ENCODE data around the gene FKBP1C. TPM values are rescaled to one million over a fixed set of nuclear protein-coding genes. Genes with fewer than 3 reads are reported as not detected.
"Not testable (repeated sequence)": the region's sequence is repeated elsewhere in the genome, so short reads cannot be mapped to it uniquely, and the experiment has no call there.

FKBP1C gene
- 1 to 10 TPM; 1.5 to 1.7 TPM for total RNA-seq

- H3K4me3 Mint-ChIP-seq; intact Hi-C loops (cut with micrococcal nuclease); POLR2A ChIA-PET: not testable (repeated sequence)
Measured at GRCh38 chr6:63211343-63211742, at the start of gene FKBP1C. FKBP1C (plus strand) TSS chr6:63211469.

GRCh38 chr6:63164047-63164803 lies 47.0 kb upstream of the FKBP1C start:
- POLR2A ChIA-PET; ATAC-seq; H3K27ac Mint-ChIP-seq; H3K36me3 Mint-ChIP-seq (ENCODE audit: low read depth); H3K9me3 Mint-ChIP-seq; intact Hi-C loops (cut with micrococcal nuclease); H3K4me1 Mint-ChIP-seq (ENCODE audit: low read depth); CTCF ChIA-PET; DNase-seq; H3K4me3 Mint-ChIP-seq; H3K27me3 Mint-ChIP-seq: not testable (repeated sequence)

More at GRCh38 chr6:63211343-63211742, at the start of gene FKBP1C:
- H3K27me3 Mint-ChIP-seq; H3K27ac Mint-ChIP-seq; ATAC-seq; H3K4me1 Mint-ChIP-seq (ENCODE audit: low read depth); DNase-seq; H3K36me3 Mint-ChIP-seq (ENCODE audit: low read depth); CTCF ChIA-PET: not testable (repeated sequence)
- H3K9me3 Mint-ChIP-seq = peaks cover 17% of the 10 kb centered on the region

- no peak for DNase-seq
- ATAC-seq = no peak
- TF ChIP-seq CTCF (IDR thresholded peaks at IDR 0.05) = no peak
- H3K27me3 Mint-ChIP-seq = no peaks in the 10 kb centered on the region
- H3K4me1 Mint-ChIP-seq (ENCODE audit: low read depth) = no peaks in the 10 kb centered on the region
- CTCF ChIA-PET = no interaction called here
- H3K9me3 Mint-ChIP-seq = no peaks in the 10 kb centered on the region
- POLR2A ChIA-PET = no interaction called here
- no peaks in the 10 kb centered on the region for H3K36me3 Mint-ChIP-seq (ENCODE audit: low read depth)
- intact Hi-C loops (cut with micrococcal nuclease) = no loop called here
- no peak overlapping the region for H3K27ac Mint-ChIP-seq
- H3K4me3 Mint-ChIP-seq = no peak overlapping the region
Measured at GRCh38 chr6:63174173-63174572, 37.1 kb upstream of the FKBP1C start.

GRCh38 chr6:63176181-63176580 lies 35.1 kb upstream of the FKBP1C start:
- CTCF ChIA-PET = no interaction called here
- no peak for DNase-seq
- POLR2A ChIA-PET = no interaction called here

GRCh38 chr6:63180367-63180766 lies 30.9 kb upstream of the FKBP1C start:
- TF ChIP-seq CTCF (IDR thresholded peaks at IDR 0.05) = no peak
- no peaks in the 10 kb centered on the region for H3K4me1 Mint-ChIP-seq (ENCODE audit: low read depth)
- ChIA-PET POLR2A (no interaction called here), CTCF (no interaction called here)
- intact Hi-C loops (cut with micrococcal nuclease) = no loop called here
- H3K27ac Mint-ChIP-seq = no peak overlapping the region
- H3K27me3 Mint-ChIP-seq = no peaks in the 10 kb centered on the region
- ATAC-seq (no peak), DNase-seq (no peak)
- H3K4me3 Mint-ChIP-seq = no peak overlapping the region
- H3K9me3 Mint-ChIP-seq = no peaks in the 10 kb centered on the region
- H3K36me3 Mint-ChIP-seq (ENCODE audit: low read depth) = no peaks in the 10 kb centered on the region

More at GRCh38 chr6:63176181-63176580, 35.1 kb upstream of the FKBP1C start:
- intact Hi-C loops (cut with micrococcal nuclease) = no loop called here
- Mint-ChIP-seq H3K4me3 (no peak overlapping the region), H3K27me3 (no peaks in the 10 kb centered on the region), H3K36me3 (ENCODE audit: low read depth) (no peaks in the 10 kb centered on the region), H3K4me1 (ENCODE audit: low read depth) (no peaks in the 10 kb centered on the region), H3K9me3 (no peaks in the 10 kb centered on the region), H3K27ac (no peak overlapping the region)
- TF ChIP-seq CTCF (IDR thresholded peaks at IDR 0.05) = no peak
- ATAC-seq = no peak

GRCh38 chr6:63186970-63187369 lies 24.3 kb upstream of the FKBP1C start:
- H3K4me3 Mint-ChIP-seq = no peak overlapping the region
- H3K4me1 Mint-ChIP-seq (ENCODE audit: low read depth) = no peaks in the 10 kb centered on the region
- POLR2A ChIA-PET = no interaction called here
- H3K36me3 Mint-ChIP-seq (ENCODE audit: low read depth) = no peaks in the 10 kb centered on the region
- CTCF ChIA-PET = no interaction called here
- H3K9me3 Mint-ChIP-seq = no peaks in the 10 kb centered on the region
- H3K27ac Mint-ChIP-seq = no peak overlapping the region
- no peak for DNase-seq
- ATAC-seq = no peak
- H3K27me3 Mint-ChIP-seq = no peaks in the 10 kb centered on the region
- intact Hi-C loops (cut with micrococcal nuclease) = no loop called here
- TF ChIP-seq CTCF (IDR thresholded peaks at IDR 0.05) = no peak

Measured in activated CD8-positive, alpha-beta T cell treated with anti-CD3 and anti-CD28 coated beads for 36 hours (primary cell).